Fibroblast of lung (primary cell): ENCODE measurements around the gene ADGRD1. TPM values are rescaled to one million over a fixed set of nuclear protein-coding genes. Genes with fewer than 3 reads are reported as not detected.

ENCODE experiments used
- DNase-seq, 2 donors: peaks; one replicate each; pipeline versions ENCODE4 v3.0.0 to v3.0.0-alpha.2; 2010; ENCODE audit warnings: low read depth in 2 of 2
- H2AFZ ChIP-seq: 2 replicates; pipeline ENCODE4 v1.5.1; 2012; ENCODE audit warnings: low read length, control low read depth, inconsistent platforms
- H3K27ac ChIP-seq: 2 replicates; pipeline ENCODE4 v1.5.1; 2011; ENCODE audit warnings: low read length, control low read depth; ENCODE audit not compliant: insufficient read depth
- H3K27me3 ChIP-seq: 2 replicates; pipeline ENCODE4 v1.5.1; 2011; ENCODE audit warnings: mild to moderate bottlenecking, low read length; ENCODE audit not compliant: control insufficient read depth, insufficient read depth
- H3K36me3 ChIP-seq: 2 replicates; pipeline ENCODE4 v1.5.1; 2011; ENCODE audit warnings: low read length; ENCODE audit not compliant: control insufficient read depth, insufficient read depth
- H3K4me1 ChIP-seq: 2 replicates; pipeline ENCODE4 v1.5.1; 2011; ENCODE audit warnings: low read length; ENCODE audit not compliant: control insufficient read depth, insufficient read depth; ENCODE audit errors: extremely low read depth
- H3K4me2 ChIP-seq: 2 replicates; pipeline ENCODE4 v1.5.1; 2011; ENCODE audit warnings: low read length, control low read depth; ENCODE audit not compliant: insufficient read depth; ENCODE audit errors: extremely low read depth
- H3K4me3 ChIP-seq, 4 experiments: fragments of 200-600 bp in 1 of 4; sonication (generic) in 1 of 4; replicated peaks in 1 of 4; 2 replicates each; pipeline ENCODE4 v1.5.1; 2011 to 2016; ENCODE audit warnings: low read length in 4 of 4, low read depth in 3 of 4, mild to moderate bottlenecking in 3 of 4, control low read depth in 2 of 4, inconsistent platforms in 1 of 4, mixed read lengths in 1 of 4; ENCODE audit not compliant: insufficient read depth in 1 of 4; ENCODE audit errors: control extremely low read depth in 1 of 4
- H3K79me2 ChIP-seq: 2 replicates; pipeline ENCODE4 v1.5.1; 2012; ENCODE audit warnings: mild to moderate bottlenecking, low read length, inconsistent platforms; ENCODE audit not compliant: control insufficient read depth, insufficient read depth
- H3K9ac ChIP-seq: 2 replicates; pipeline ENCODE4 v1.5.1; 2011; ENCODE audit warnings: mild to moderate bottlenecking, low read length, control low read depth; ENCODE audit not compliant: insufficient read depth
- H3K9me3 ChIP-seq: 2 replicates; pipeline ENCODE4 v1.5.1; 2012; ENCODE audit warnings: low read depth, low read length; ENCODE audit not compliant: control insufficient read depth, insufficient read depth
- H4K20me1 ChIP-seq: 2 replicates; pipeline ENCODE4 v1.5.1; 2011; ENCODE audit warnings: low read length; ENCODE audit not compliant: control insufficient read depth, insufficient read depth; ENCODE audit errors: extremely low read depth
- CTCF ChIP-seq, 2 donors: IDR thresholded peaks in 1 of 2; conservative IDR thresholded peaks in 1 of 2; 1 replicate in 1 of 2; 2 replicates in 1 of 2; pipeline ENCODE4 v1.5.1; 2011 to 2012; ENCODE audit warnings: low read length in 2 of 2, control low read depth in 1 of 2, inconsistent platforms in 1 of 2, low read depth in 1 of 2, mild to moderate bottlenecking in 1 of 2
- EZH2 ChIP-seq: IDR thresholded peaks from 2 replicates; pipeline ENCODE4 v1.5.1; 2012; ENCODE audit warnings: low read length, control low read depth, mild to moderate bottlenecking; ENCODE audit errors: missing control alignments
- polyA plus RNA-seq, 2 donors: library from polyadenylated mRNA; depleted of rRNA in 1 of 2; stranded (reverse) in 1 of 2; unstranded in 1 of 2; fragments of >200 nt; gene quantifications; 2 replicates each; pipeline ENCODE4 v1.2.1, GENCODE V29; 2011 to 2012; ENCODE audit warnings: missing spikeins in 1 of 2
- total RNA-seq: library from RNA; depleted of rRNA; stranded (reverse); fragments of >200 nt; gene quantifications from 2 replicates; pipeline ENCODE4 v1.2.1, GENCODE V29; 2014

Gene ADGRD1
- total and polyA plus RNA-seq, 2 donors (not counting 1 experiment from before 2014, with no cell fraction given), result 7.3 to 11.6 TPM

- no peak for DNase-seq
These were observed 192.5 kb downstream of the ADGRD1 start for GRCh38 chr12:131146173-131146675.

GRCh38 chr12:131147293-131147692, 193.6 kb downstream of the ADGRD1 start:
- H3K9ac ChIP-seq, result no peak overlapping the region
- H3K4me2 ChIP-seq, result no peak overlapping the region
- H4K20me1 ChIP-seq, result no peaks in the 10 kb centered on the region
- no peak overlapping the region for H3K4me3 ChIP-seq
- H3K36me3 ChIP-seq, result no peaks in the 10 kb centered on the region
- H3K79me2 ChIP-seq, result no peaks in the 10 kb centered on the region
- H3K4me1 ChIP-seq, result no peaks in the 10 kb centered on the region
- no peaks in the 10 kb centered on the region for H3K9me3 ChIP-seq
- H2AFZ ChIP-seq, result no peak overlapping the region
- TF ChIP-seq EZH2, result no peak
- TF ChIP-seq CTCF (conservative IDR thresholded peaks at IDR 0.05 in 1 of 2, IDR thresholded peaks at IDR 0.05 in 1 of 2; ENCODE audit: low read depth in 1 of 2, low read length in 2 of 2), result no peak
- no peaks in the 10 kb centered on the region for H3K27me3 ChIP-seq
- H3K27ac ChIP-seq, result no peak overlapping the region
- DNase-seq, result no peak

More at GRCh38 chr12:131146173-131146675, 192.5 kb downstream of the ADGRD1 start:
- no peak for TF ChIP-seq CTCF (conservative IDR thresholded peaks at IDR 0.05 in 1 of 2, IDR thresholded peaks at IDR 0.05 in 1 of 2; ENCODE audit: low read depth in 1 of 2, low read length in 2 of 2)
- TF ChIP-seq EZH2, result no peak
- H3K4me1 ChIP-seq, result no peaks in the 10 kb centered on the region
- H3K79me2 ChIP-seq, result no peaks in the 10 kb centered on the region
- H3K36me3 ChIP-seq, result no peaks in the 10 kb centered on the region
- H3K9ac ChIP-seq, result no peak overlapping the region
- no peaks in the 10 kb centered on the region for H3K9me3 ChIP-seq
- no peak overlapping the region for H3K4me3 ChIP-seq
- H2AFZ ChIP-seq, result no peak overlapping the region
- no peak overlapping the region for H3K4me2 ChIP-seq
- H3K27ac ChIP-seq, result no peak overlapping the region
- no peaks in the 10 kb centered on the region for H3K27me3 ChIP-seq
- H4K20me1 ChIP-seq, result no peaks in the 10 kb centered on the region

GRCh38 chr12:131147894-131148293, 194.2 kb downstream of the ADGRD1 start:
- Histone ChIP-seq H3K4me2 (no peak overlapping the region), H3K79me2 (no peaks in the 10 kb centered on the region), H3K36me3 (no peaks in the 10 kb centered on the region), H2AFZ (no peak overlapping the region), H3K27me3 (no peaks in the 10 kb centered on the region), H3K9ac (no peak overlapping the region), H3K27ac (no peak overlapping the region), H3K9me3 (no peaks in the 10 kb centered on the region), H4K20me1 (no peaks in the 10 kb centered on the region), H3K4me3 (no peak overlapping the region), H3K4me1 (no peaks in the 10 kb centered on the region)
- DNase-seq, result no peak
- TF ChIP-seq EZH2 (no peak), CTCF (conservative IDR thresholded peaks at IDR 0.05 in 1 of 2, IDR thresholded peaks at IDR 0.05 in 1 of 2; ENCODE audit: low read depth in 1 of 2, low read length in 2 of 2) (no peak)
